Stimulated activated CD4-positive, alpha-beta T cell treated with anti-CD3 and anti-CD28 coated beads, Interleukin-4, amount 100 ng/mL, for 24 hours (primary cell): ENCODE measurements around the gene DHX8.
"Not testable (repeated sequence)": the region's sequence is repeated elsewhere in the genome, so short reads cannot be mapped to it uniquely, and the experiment has no call there.

Source experiments
- DNase-seq: peaks from one replicate; pipeline ENCODE4 v3.0.0-alpha.2; 2020

Gene DHX8

DNA sequence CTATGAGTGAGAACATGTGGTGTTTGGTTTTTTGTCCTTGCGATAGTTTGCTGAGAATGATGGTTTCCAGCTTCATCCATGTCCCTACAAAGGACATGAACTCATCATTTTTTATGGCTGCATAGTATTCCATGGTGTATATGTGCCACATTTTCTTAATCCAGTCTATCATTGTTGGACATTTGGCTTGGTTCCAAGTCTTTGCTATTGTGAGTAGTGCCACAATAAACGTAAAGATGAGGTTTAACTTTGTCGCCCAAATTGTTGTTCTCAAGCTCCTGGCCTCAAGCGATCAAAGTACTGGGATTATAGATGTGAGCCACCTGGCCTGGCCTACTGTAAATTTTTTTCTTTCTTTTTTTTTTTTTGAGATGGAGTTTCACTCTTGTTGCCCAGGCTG is 21.2 kb upstream of the DHX8 start:
- not testable (repeated sequence) for DNase-seq

DNA sequence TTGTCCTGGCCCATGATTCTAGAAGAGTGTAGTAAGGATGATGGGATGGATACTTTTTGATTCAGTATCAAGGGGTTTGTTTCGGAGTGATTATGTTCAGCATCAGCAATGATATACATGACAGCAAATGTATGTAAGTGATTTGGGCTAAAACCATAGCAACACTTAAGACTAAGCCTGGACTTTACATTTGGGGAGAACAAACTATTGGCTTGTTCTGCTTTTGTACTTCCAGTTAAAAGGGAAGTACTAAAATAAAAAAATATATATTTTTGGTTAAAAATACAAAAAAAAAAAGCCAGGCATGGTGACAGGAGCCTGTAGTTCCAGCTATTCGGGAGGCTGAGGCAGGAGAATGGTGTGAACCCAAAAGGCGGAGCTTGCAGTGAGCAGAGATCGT is 20.5 kb upstream of the DHX8 start:
- no peak for DNase-seq

DNA sequence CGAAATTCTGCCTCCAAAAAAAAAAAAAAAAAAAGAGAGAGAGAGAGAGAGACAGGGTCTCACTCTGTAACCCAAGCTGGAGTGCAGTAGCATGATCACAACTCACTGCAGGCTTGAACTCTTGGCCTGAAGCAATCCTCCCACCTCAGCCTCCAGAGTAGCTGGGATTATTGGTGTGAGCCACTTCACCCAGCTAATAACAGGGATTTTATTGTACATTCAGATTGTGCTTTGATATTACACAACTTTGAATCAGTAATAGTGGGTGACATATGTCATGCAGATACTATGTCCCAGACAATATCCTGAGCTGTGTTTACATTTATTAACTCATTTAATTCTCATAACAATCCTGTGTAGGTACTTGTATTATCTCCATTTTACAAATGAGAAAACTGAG is 19.7 kb upstream of the DHX8 start:
- no peak for DNase-seq

DNA sequence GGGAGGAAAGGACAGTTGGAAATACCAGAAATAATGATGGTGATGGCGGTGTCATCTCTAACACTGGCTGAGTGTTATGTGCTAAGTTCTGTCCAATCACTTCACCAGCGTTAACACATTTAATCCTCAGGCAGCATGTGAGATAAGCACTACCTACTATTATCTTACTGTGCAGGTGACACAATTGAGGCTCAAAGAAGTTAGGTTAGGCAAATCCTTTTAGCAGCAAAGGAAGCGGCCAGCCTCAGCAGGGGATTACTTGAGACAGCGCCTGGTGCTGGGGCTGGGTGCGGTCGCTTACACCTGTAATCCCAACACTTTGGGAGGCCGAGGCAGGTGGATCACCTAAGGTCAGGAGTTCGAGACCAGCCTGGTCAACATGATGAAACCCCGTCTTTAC is 18.7 kb upstream of the DHX8 start:
- no peak for DNase-seq

DNA sequence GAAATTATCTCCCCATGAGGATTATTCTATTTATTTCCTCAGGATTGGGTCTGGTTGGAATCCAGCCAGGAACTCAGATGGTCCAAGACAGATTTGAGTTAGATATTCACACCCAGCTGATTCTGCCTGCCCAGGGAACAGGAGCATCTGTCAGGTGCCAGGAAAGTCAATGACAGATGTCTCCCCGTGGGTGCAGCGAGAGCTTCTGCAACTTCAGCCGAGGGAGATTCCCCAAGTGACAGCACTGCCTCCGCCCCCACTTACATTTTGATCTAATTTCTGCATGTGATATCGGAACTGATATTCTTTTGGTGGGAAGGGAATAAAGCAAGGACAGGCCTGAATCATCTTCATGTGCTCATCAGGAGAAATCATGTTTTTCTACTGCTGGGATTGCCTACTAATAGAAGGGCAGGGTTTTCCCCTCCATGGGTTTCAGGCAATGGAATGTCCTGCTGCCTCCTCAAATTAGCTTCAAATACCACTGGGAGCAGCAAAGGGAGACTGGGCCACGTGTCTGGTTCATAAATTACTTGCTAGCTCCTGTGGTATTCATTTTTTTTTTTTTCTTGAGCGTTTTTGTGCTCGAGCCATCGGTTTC is 15.7 kb upstream of the DHX8 start:
- DNase-seq = no peak

DNA sequence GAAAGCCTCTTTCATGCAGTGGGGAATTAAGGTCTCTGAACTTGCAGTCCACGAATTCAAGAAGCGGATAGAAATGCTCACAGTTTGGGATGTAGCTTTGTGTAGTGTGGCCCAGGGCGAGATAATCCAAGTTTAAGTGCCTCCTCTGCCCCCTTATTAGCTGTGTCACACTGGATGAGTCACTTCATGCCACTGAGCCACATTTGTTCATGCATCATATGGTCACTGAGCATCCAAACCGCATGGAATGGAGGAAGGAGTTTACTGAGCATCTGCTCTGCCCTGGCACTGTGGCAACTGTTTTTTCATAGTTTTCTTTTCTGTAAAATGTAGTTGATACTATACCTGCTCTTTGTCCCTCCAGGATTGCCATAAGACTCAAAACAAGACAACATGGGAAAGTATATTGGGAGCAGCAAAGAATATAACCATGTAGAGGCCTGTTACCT is 15.1 kb upstream of the DHX8 start:
- DNase-seq = no peak

DNA sequence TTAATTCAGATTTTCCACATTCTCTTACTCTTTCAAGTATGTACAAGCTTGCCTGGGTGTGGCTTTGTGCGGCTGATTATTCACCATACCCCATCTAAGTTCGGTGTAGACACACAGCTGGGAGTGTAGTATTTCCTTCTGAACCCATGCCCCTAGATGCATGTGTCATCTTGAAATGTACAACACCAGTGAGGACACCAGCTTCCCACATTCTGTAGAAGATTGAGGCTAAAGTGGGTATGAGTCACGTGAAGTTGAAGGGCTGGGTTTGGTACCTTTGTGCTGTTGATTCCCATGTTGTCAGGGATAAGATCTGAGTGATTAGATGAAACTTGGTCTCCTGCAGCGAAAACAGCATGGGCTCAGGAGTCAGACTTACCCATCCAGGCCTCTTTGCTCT is 14.6 kb upstream of the DHX8 start:
- DNase-seq = no peak

DNA sequence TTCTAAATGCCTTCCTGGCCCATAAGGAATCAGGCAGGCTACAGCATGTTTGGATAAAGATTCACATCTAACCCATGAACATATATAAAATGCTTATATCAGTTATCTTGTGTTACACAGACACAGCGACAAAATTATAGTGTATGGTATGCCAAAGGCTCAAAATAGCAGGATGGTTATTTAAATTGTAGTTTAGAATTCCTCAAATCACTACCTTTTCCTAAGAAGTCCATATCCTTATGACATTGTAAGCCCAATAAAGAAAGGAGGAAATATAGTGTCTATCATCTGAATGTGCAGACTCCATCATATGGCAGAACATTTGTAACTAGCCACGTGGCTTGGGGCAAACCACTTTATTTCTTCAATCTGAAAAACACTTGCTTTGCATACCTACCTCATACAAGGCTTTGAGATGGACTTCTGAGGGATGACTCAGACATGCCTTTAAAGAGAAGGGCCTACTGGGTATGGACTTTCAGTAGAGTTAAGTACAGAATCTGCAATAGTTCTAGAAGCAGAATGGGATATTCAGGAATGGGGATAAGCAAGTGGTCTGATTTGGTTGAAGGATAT is 12.1 kb upstream of the DHX8 start:
- no peak for DNase-seq

DNA sequence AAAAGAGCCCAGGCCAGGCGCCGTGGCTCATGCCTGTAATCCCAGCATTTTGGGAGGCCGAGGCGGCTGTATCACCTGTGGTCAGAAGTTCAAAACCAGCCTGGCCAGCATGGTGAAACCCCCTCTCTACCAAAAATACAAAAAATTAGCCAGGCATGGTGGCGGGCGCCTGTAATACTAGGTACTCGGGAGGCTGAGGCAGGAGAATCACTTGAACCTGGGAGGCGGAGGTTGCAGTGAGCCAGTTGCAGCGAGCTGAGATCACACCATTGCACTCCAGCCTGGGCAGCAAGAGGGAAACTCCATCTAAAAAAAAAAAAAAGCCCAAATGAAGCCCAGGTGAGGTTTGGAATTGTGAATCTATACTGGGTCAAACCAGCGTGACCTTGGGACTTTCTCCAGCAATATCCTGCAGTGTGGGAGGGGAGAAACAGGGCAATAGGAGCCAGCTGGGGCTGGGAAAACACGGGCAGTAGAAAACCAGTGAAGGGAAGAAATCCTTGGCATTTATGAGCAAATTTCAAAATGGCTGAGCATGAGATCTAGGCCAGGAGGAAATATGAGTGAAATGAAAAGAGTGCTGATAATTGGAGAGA is 8.2 kb upstream of the DHX8 start:
- no peak for DNase-seq

DNA sequence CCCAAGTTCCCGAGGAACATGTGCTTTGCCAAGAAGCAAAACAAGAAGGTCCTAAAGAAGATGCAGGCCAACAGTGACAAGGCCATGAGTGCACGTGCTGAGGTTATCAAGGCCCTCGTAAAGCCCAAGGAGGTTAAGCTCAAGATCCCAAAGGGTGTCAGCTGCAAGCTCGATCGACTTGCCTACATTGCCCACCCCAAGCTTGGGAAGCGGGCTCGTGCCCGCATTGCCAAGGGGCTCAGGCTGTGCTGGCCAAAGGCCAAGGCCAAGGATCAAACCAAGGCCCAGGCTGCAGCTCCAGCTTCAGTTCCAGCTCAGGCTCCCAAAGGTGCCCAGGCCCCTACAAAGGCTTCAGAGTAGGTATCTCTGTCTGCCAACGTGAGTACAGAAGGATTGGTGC is 7.5 kb upstream of the DHX8 start:
- not testable (repeated sequence) for DNase-seq

DNA sequence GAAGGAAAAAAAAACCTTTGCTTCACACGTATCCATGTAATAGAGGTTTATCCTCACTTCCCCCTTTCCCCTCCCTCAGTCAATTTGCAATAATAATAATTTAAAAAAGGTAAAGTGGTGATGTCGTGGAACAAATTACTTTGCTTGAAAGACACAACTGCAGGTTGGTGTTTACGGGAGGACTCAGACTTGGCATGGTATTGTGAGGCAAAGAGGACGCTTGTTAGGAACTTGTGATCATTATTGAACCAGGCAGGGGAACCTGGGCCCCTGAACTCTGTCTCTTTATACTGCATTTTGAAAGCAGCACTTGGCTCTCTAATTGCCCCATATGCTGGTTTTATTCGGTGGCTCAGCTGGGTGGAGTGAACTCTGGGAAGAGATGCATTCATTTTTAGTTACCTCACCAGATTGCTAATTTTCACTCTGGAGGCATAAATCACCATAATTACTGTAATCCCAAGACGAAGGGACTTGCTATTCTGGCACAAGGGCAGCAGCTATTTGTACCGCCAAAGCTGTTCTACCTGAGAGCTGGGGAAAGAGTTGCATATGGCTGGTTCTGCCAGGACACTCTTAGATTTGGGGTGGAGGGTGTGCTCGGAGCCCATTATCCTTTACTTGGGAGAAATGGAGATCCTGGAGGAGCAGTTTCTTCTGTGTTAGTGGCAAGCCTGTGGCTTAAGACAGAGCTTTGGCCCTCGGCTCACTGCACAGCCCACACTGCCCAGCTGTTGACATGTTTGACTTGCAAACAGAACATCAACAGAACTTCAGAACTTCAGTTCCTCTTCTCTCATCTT is 5.7 kb upstream of the DHX8 start:
- no peak for DNase-seq

DNA sequence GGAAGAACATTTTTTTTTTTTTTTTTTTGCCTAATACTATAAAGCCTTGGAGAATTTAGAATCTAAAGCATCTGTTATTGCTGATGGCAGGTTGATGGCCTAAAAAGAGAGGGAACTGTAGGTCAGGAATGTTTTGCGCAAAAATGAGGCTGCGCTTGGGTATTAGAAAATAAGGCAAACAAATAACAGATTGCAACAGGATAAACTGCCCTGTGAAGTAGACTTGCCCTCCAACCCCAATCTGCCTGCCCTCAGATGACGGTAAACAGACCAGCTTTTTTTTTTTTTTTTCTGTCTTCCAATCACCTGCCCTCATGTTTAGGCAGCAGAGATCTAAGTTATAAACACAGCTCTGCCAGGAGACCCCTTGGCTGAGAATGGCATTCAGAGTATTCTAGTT is 3.8 kb upstream of the DHX8 start:
- DNase-seq = no peak

DNA sequence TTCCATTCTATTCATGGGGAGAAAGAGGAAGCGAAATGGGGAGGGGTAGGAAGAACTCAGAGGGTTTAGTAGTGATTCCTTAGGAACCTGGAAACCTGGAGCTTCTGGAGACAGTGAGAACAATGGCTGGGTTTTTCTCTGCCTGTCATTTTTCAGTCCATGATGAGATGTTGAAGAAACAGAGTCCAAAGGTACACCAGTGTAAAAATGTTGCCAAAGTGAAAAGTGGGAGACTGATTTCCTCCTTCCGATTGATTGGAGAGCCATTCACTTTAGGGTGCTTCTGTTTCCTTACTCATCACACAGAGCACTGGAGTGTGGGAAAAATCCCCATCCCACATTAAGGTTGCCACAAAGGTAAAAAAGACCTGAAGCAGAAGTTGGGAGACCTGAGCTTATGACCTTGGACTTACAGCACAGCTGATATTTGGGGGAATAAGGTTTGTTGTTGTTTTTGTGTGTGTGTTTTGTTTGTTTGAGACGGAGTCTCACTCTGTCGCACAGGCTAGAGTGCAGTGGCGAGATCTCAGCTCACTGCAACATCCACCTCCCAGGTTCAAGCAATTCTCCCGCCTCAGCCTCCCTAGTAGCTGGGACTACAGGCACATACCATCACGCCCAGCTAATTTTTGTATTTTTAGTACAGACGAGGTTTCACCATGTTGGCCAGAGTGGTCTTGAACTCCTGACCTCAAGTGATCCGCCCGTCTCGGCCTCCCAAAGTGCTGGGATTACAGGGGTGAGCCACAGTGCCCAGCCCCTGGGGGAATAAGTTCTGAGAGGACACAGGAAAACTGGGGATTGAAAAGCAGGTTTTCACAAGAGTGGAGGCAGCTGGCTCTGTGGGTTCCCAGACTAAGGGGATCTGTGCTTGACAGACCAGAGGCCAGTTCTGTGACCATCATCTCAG is 1.4 kb upstream of the DHX8 start:
- DNase-seq = no peak

DNA sequence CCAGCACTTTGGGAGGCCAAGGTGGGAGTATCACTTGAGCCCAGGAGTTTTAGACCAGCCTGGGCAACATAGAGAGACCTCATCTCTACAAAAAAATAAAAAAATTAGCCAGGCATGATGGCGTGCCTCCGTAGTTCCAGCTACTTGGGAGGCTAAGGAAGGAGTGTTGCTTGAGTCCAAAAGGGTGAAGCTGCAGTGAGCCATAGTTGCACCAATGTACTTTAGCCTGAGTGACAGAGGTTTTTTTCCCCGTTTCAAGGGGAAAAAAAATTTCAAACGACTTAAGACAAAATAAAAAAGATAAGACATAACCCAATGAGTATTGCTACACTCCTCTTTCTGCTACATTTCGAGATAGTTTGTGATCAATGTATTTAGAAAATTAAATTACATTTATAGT is 6.8 kb downstream of the DHX8 start:
- DNase-seq = no peak

DNA sequence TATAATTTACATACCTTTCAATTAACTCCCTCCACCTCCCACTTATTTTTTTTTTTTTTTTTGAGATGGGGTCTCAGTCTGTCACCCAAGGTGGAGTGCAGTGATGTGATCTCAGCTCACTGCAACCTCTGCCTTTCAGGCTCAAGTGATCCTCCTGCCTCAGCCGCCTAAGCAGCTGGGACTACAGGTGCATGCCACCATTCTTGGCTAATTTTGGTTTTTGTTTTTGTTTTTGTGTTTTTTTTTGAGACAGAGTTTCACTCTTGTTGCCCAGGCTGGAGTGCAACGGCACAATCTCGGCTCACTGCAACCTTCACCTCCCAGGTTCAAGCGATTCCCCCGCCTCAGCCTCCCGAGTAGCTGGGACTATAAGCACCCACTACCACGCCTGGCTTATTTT is 25.7 kb downstream of the DHX8 start:
- not testable (repeated sequence) for DNase-seq

DNA sequence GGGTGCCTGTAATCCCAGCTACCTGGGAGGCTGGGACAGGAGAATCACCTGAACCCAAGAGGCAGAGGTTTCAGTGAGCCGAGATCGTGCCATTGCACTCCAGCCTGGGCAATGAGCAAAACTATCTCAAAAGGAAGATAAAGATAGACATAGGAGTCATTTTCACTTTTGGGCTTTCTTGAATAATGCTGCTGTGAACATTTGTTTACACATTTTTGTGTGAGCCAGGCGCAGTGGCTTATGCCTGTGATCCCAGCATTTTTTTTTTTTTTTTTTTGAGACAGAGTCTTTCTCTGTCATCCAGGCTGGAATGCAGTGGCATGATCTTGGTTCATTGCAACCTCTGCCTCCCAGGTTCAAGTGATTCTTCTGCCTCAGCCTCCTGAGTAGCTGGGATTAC is 27.4 kb downstream of the DHX8 start:
- not testable (repeated sequence) for DNase-seq

DNA sequence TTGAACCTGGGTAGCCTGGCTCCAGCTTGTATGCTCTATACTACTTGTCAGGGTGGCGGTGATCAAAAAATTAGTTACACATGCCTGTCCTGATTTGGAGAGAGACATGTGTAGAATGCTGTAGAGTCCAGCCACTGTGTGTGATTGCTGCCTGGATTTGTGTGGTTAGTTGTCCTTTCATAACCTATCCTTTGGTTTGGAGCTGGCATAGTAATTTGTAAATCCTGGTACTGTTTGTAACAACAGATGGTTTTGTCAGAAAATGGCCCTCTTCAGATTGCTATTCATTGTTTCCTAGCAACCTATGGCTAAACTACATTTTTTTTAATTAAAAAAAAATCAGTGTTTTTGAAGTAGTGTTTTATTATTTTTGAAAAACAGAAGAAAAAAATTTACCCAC is 31.9 kb downstream of the DHX8 start:
- no peak for DNase-seq

DNA sequence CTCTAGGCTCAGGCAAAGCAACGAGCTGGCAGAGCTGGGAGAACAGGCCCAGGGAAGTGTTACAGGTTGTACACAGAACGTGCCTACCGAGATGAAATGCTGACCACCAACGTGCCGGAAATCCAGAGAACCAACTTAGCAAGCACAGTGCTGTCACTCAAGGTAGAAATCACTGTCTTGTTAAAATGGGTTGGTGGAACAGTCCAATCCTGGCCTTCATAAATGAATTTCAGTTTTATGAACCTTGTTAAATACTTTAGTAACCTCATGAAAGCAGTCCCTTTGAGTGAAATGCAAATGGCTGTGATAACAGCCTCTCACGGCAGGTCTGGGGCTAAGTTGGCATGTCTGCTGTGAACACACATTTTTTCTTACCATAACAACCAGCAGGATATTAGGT is 33.4 kb downstream of the DHX8 start:
- no peak for DNase-seq

DNA sequence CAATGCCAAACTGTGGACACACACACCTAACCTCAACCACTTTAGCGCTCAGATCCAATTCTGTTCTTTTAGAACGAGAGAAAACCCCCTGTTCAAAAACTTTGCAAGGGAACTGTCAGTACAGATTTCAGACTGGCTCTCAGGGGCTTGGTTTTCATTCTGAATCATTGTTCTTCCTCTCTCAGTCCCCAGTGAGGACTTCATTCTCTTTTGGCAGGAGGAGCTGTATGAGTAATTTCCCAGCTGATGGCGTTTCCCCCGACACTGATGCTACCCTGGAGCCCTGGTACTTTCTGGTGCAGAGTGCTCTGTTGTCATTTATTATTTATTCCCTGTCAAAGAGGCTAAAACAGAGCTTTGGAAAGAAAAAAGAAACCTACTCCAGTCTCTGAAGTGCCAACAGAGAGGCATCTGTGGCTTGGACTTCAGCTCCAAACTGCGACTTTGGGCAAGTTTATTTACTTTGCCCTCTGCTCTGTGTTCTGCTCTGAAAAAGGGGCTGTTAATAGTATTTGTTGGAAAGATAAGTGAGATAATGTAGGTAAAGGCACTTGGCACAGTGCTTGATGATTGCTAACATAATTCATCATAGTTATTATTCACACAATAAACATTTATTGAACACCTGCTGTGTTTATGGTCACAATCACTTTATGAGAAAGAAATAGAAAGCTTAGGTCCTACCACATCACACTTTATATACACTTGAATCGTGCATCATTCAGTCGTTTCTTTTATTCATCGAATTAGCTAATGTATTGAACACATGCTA is 34.0 kb downstream of the DHX8 start:
- DNase-seq = no peak

DNA sequence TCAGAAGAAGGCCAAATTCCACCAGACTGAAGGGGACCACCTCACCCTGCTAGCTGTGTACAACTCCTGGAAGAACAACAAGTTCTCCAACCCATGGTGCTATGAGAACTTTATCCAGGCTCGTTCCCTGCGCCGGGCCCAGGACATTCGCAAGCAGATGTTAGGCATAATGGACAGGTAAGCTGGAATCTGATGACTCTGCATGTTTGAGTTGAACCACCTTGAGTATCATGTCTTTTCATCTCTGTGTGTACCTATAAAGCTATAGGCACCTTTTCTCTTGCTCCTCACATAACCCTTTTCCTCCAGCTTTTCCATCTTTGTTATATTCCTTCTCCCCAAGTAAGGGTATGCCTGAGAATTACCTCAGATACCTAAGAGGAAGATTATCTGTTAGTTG is 37.6 kb downstream of the DHX8 start:
- DNase-seq = no peak

DNA sequence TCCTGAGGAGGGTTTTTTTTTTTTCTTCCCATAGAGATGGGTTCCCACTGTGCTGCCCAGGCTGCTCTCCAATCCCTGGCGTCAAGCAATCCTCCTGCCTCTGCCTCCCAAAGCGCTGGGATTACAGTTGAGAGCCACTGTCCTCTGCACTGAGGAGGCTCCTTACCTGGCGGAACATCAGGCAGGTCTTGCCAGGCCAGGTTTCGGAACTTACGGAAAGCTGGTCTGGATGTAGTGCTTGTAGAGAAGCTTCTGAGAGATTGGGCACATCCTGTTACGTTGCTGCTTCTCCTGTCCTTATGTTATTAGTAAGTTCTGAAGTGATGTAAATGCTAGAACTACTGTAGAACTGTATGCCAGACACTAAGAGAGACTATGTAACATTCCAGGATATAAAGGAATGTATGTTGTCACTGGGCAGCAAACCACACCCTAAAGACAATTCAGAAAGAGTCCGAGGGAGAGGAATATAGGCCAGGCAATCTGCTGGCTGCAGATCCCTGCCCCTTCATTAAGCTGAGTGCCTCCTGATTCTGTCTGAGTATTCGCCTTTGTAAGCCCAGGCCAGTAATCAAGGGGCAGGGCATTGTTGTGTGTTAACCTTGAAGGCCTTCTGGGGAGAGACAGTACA is 41.3 kb downstream of the DHX8 start:
- DNase-seq = no peak
